GM21825 (cell line): Measurements from ENCODE around the gene MGMT.
"Not testable (repeated sequence)": the region's sequence is repeated elsewhere in the genome, so short reads cannot be mapped to it uniquely, and the experiment has no call there.

Experiments used
- ATAC-seq: cut with Tn5 transposase; IDR thresholded peaks from one replicate; pipeline ENCODE4 v1.9.1; 2021; ENCODE audit warnings: mild to moderate bottlenecking, moderate library complexity; ENCODE audit not compliant: unreplicated experiment

MGMT gene

GRCh38 chr10:129466703-129467358, at the start of gene MGMT:
MGMT (plus strand) TSS chr10:129467241.
- ATAC-seq, result peak; percentile 95

- ATAC-seq, result no peak
Observed at GRCh38 chr10:129417870-129418269, 49.2 kb upstream of the MGMT start.

GRCh38 chr10:129418496-129419225, 48.4 kb upstream of the MGMT start:
- ATAC-seq, result no peak

GRCh38 chr10:129419397-129419796, 47.6 kb upstream of the MGMT start:
- ATAC-seq, result no peak

- ATAC-seq, result no peak
Observed at GRCh38 chr10:129421399-129422010, 45.5 kb upstream of the MGMT start.

GRCh38 chr10:129424978-129425377, 42.1 kb upstream of the MGMT start:
- ATAC-seq, result no peak

GRCh38 chr10:129426606-129427005, 40.4 kb upstream of the MGMT start:
- ATAC-seq, result no peak

- ATAC-seq, result no peak
Observed at GRCh38 chr10:129433266-129433665, 33.8 kb upstream of the MGMT start.

- not testable (repeated sequence) for ATAC-seq
Observed at GRCh38 chr10:129435724-129436123, 31.3 kb upstream of the MGMT start.

- ATAC-seq, result no peak
Observed at GRCh38 chr10:129438024-129438423, 29.0 kb upstream of the MGMT start.

GRCh38 chr10:129440247-129440646, 26.8 kb upstream of the MGMT start:
- ATAC-seq, result no peak

GRCh38 chr10:129440722-129441316, 26.2 kb upstream of the MGMT start:
- no peak for ATAC-seq

GRCh38 chr10:129441372-129442009, 25.6 kb upstream of the MGMT start:
- ATAC-seq, result no peak

- no peak for ATAC-seq
Observed at GRCh38 chr10:129442866-129443265, 24.2 kb upstream of the MGMT start.

GRCh38 chr10:129444359-129444758, 22.7 kb upstream of the MGMT start:
- ATAC-seq, result no peak

- no peak for ATAC-seq
Observed at GRCh38 chr10:129445436-129446182, 21.4 kb upstream of the MGMT start.

- no peak for ATAC-seq
Observed at GRCh38 chr10:129446183-129446581, 20.9 kb upstream of the MGMT start.

- no peak for ATAC-seq
Observed at GRCh38 chr10:129447486-129447885, 19.6 kb upstream of the MGMT start.

GRCh38 chr10:129448086-129448485, 19.0 kb upstream of the MGMT start:
- ATAC-seq, result no peak

- no peak for ATAC-seq
Observed at GRCh38 chr10:129448539-129448938, 18.5 kb upstream of the MGMT start.

- ATAC-seq, result no peak
Observed at GRCh38 chr10:129449893-129450292, 17.1 kb upstream of the MGMT start.
